OCI-LY3 (cell line): ENCODE data around the gene FCHO1.

ENCODE experiments used
- CTCF ChIP-seq: fragments of 200-600, 300-600 bp; sonication (generic); IDR thresholded peaks from 2 replicates; pipeline ENCODE4 v1.5.1; 2014; ENCODE audit warnings: antibody characterized with exemption, low read length, low read depth
- EZH2phosphoT487 ChIP-seq: fragments of 200-600 bp; shearing (Covaris generic); IDR thresholded peaks from 2 replicates; pipeline ENCODE4 v1.6.1; 2018; ENCODE audit warnings: antibody characterized with exemption, mixed run types, low read depth

GRCh38 chr19:17817668-17818363 is 66.5 kb downstream of the FCHO1 start:
- TF ChIP-seq CTCF (no peak), EZH2phosphoT487 (no peak)
